Activated CD8-positive, alpha-beta T cell treated with anti-CD3 and anti-CD28 coated beads, Interleukin-2, amount 10 ng/mL, durations not matched to agents 7 days and 5 days (primary cell): ENCODE data around the gene NUP50. TPM values are rescaled to one million over a fixed set of nuclear protein-coding genes. Genes with fewer than 3 reads are reported as not detected.

ENCODE experiments used
- ATAC-seq: fragments of 150-1000 bp; cut with Tn5 transposase; one replicate; pipeline ENCODE4 v1.10.0; 2021; ENCODE audit warnings: moderate library complexity
- CTCF ChIA-PET: fragments of 350-600 bp; sonication (Branson Sonifier 250); formaldehyde crosslinking; loops from one replicate; lab custom pipeline; 2021; ENCODE audit warnings: antibody characterized with exemption; lab: Charles Lee
- POLR2A ChIA-PET: fragments of 350-600 bp; sonication (Branson Sonifier 250); formaldehyde crosslinking; loops from one replicate; lab custom pipeline; 2021; ENCODE audit warnings: antibody characterized with exemption; lab: Charles Lee
- DNase-seq: peaks from one replicate; pipeline ENCODE4 v3.0.0-alpha.2; 2020
- H3K27ac Mint-ChIP-seq: one replicate; pipeline ENCODE4 v1.8.0; 2021; ENCODE audit warnings: mild to moderate bottlenecking, mixed read lengths
- H3K27me3 Mint-ChIP-seq: one replicate; pipeline ENCODE4 v1.8.0; 2021; ENCODE audit warnings: low read depth, mixed read lengths
- H3K36me3 Mint-ChIP-seq: one replicate; pipeline ENCODE4 v1.8.0; 2021; ENCODE audit warnings: low read depth, mixed read lengths
- H3K4me1 Mint-ChIP-seq: one replicate; pipeline ENCODE4 v1.8.0; 2021; ENCODE audit warnings: low read depth, mixed read lengths
- H3K4me3 Mint-ChIP-seq: one replicate; pipeline ENCODE4 v1.8.0; 2021; ENCODE audit warnings: mild to moderate bottlenecking, mixed read lengths
- H3K9me3 Mint-ChIP-seq: one replicate; pipeline ENCODE4 v1.8.0; 2022; ENCODE audit warnings: mixed read lengths; ENCODE audit not compliant: insufficient read depth
- total RNA-seq, 2 experiments: library from RNA; stranded (reverse); gene quantifications; one replicate each; pipeline ENCODE4 v1.2.3, GENCODE V29; 2021

Gene NUP50
- total RNA-seq, 2 experiments from 2014 or later, result 161 to 167 TPM

GRCh38 chr22:45205276-45205925 lies 41.7 kb downstream of the NUP50 start:
- Mint-ChIP-seq H3K4me3 (no peak overlapping the region), H3K27me3 (no peaks in the 10 kb centered on the region), H3K4me1 (no peaks in the 10 kb centered on the region), H3K27ac (peak overlapping the region; percentile 67), H3K36me3 (peaks cover 2% of the 10 kb centered on the region), H3K9me3 (no peaks in the 10 kb centered on the region)
- ATAC-seq (no peak), DNase-seq (no peak)
- POLR2A ChIA-PET, result no interaction called here
- CTCF ChIA-PET, result no interaction called here

- POLR2A ChIA-PET, result no interaction called here
- no peaks in the 10 kb centered on the region for H3K27me3 Mint-ChIP-seq
- no peaks in the 10 kb centered on the region for H3K4me1 Mint-ChIP-seq
- H3K4me3 Mint-ChIP-seq, result no peak overlapping the region
- ATAC-seq, result no peak
- no peaks in the 10 kb centered on the region for H3K9me3 Mint-ChIP-seq
- DNase-seq, result no peak
- H3K36me3 Mint-ChIP-seq, result peaks cover 2% of the 10 kb centered on the region
- no peak overlapping the region for H3K27ac Mint-ChIP-seq
- CTCF ChIA-PET, result no interaction called here
Observed at GRCh38 chr22:45206233-45206632, 42.5 kb downstream of the NUP50 start.

GRCh38 chr22:45207533-45207932 lies 43.8 kb downstream of the NUP50 start:
- Mint-ChIP-seq H3K4me1 (no peaks in the 10 kb centered on the region), H3K36me3 (peaks cover 2% of the 10 kb centered on the region), H3K27ac (no peak overlapping the region), H3K4me3 (no peak overlapping the region), H3K9me3 (no peaks in the 10 kb centered on the region), H3K27me3 (no peaks in the 10 kb centered on the region)
- POLR2A ChIA-PET, result no interaction called here
- no peak for DNase-seq
- CTCF ChIA-PET, result interaction anchor here (1.5 kb wide), 1 partner anchor 48 kb away, joined by 7 read pairs; no protein-coding TSS in a partner anchor
- ATAC-seq, result no peak

GRCh38 chr22:45207981-45208664 lies 44.4 kb downstream of the NUP50 start:
- CTCF ChIA-PET, result interaction anchor here (1.0 to 1.9 kb wide), 4 partner anchors 35 to 106 kb away, joined by 4 to 8 read pairs (median 6); no protein-coding TSS in a partner anchor
- ATAC-seq (no peak), DNase-seq (no peak)
- Mint-ChIP-seq H3K27me3 (no peaks in the 10 kb centered on the region), H3K27ac (no peak overlapping the region), H3K4me3 (no peak overlapping the region), H3K9me3 (no peaks in the 10 kb centered on the region), H3K4me1 (no peaks in the 10 kb centered on the region), H3K36me3 (peaks cover 2% of the 10 kb centered on the region)
- POLR2A ChIA-PET, result no interaction called here

- no peaks in the 10 kb centered on the region for H3K27me3 Mint-ChIP-seq
- no peaks in the 10 kb centered on the region for H3K4me1 Mint-ChIP-seq
- ChIA-PET POLR2A (interaction anchor here (0.7 kb wide), 1 partner anchor 13 kb away, joined by 3 read pairs; no protein-coding TSS in a partner anchor), CTCF (interaction anchor here (1.0 to 1.9 kb wide), 4 partner anchors 35 to 106 kb away, joined by 4 to 8 read pairs (median 6); no protein-coding TSS in a partner anchor)
- ATAC-seq (no peak), DNase-seq (no peak)
- no peaks in the 10 kb centered on the region for H3K9me3 Mint-ChIP-seq
- H3K36me3 Mint-ChIP-seq, result peaks cover 2% of the 10 kb centered on the region
- no peak overlapping the region for H3K4me3 Mint-ChIP-seq
- no peak overlapping the region for H3K27ac Mint-ChIP-seq
Observed at GRCh38 chr22:45208696-45208992, 44.9 kb downstream of the NUP50 start.

GRCh38 chr22:45208993-45209838 lies 45.5 kb downstream of the NUP50 start:
- ChIA-PET POLR2A (interaction anchor here (0.7 kb wide), 1 partner anchor 13 kb away, joined by 3 read pairs; no protein-coding TSS in a partner anchor), CTCF (interaction anchor here (0.6 to 1.9 kb wide), 8 partner anchors 33 to 109 kb away, joined by 3 to 8 read pairs (median 4); no protein-coding TSS in a partner anchor)
- DNase-seq (no peak), ATAC-seq (peak; percentile 33)
- Mint-ChIP-seq H3K4me1 (no peaks in the 10 kb centered on the region), H3K36me3 (peaks cover 2% of the 10 kb centered on the region), H3K27ac (no peak overlapping the region), H3K27me3 (no peaks in the 10 kb centered on the region), H3K4me3 (no peak overlapping the region), H3K9me3 (no peaks in the 10 kb centered on the region)

- no peak for ATAC-seq
- H3K27me3 Mint-ChIP-seq, result no peaks in the 10 kb centered on the region
- no peak overlapping the region for H3K4me3 Mint-ChIP-seq
- CTCF ChIA-PET, result interaction anchor here (0.9 to 1.0 kb wide), 2 partner anchors 45 to 109 kb away, joined by 3 read pairs; no protein-coding TSS in a partner anchor
- DNase-seq, result no peak
- no peaks in the 10 kb centered on the region for H3K9me3 Mint-ChIP-seq
- H3K4me1 Mint-ChIP-seq, result no peaks in the 10 kb centered on the region
- POLR2A ChIA-PET, result no interaction called here
- no peak overlapping the region for H3K27ac Mint-ChIP-seq
- peaks cover 2% of the 10 kb centered on the region for H3K36me3 Mint-ChIP-seq
Observed at GRCh38 chr22:45210174-45210573, 46.4 kb downstream of the NUP50 start.

- Mint-ChIP-seq H3K27ac (no peak overlapping the region), H3K27me3 (no peaks in the 10 kb centered on the region), H3K4me3 (no peak overlapping the region), H3K4me1 (no peaks in the 10 kb centered on the region), H3K9me3 (no peaks in the 10 kb centered on the region), H3K36me3 (peaks cover 2% of the 10 kb centered on the region)
- POLR2A ChIA-PET, result no interaction called here
- ATAC-seq (no peak), DNase-seq (no peak)
- CTCF ChIA-PET, result no interaction called here
Observed at GRCh38 chr22:45210577-45210976, 46.9 kb downstream of the NUP50 start.

- H3K9me3 Mint-ChIP-seq, result no peaks in the 10 kb centered on the region
- H3K36me3 Mint-ChIP-seq, result peaks cover 2% of the 10 kb centered on the region
- no peak overlapping the region for H3K27ac Mint-ChIP-seq
- H3K4me3 Mint-ChIP-seq, result no peak overlapping the region
- no peaks in the 10 kb centered on the region for H3K4me1 Mint-ChIP-seq
- ChIA-PET POLR2A (no interaction called here), CTCF (interaction anchor here (1.5 kb wide), 1 partner anchor 108 kb away, joined by 3 read pairs; no protein-coding TSS in a partner anchor)
- ATAC-seq, result no peak
- DNase-seq, result no peak
- H3K27me3 Mint-ChIP-seq, result no peaks in the 10 kb centered on the region
Observed at GRCh38 chr22:45210991-45211390, 47.3 kb downstream of the NUP50 start.

GRCh38 chr22:45211435-45211834 lies 47.7 kb downstream of the NUP50 start:
- ChIA-PET CTCF (interaction anchor here (1.5 kb wide), 1 partner anchor 108 kb away, joined by 3 read pairs; no protein-coding TSS in a partner anchor), POLR2A (no interaction called here)
- Mint-ChIP-seq H3K27me3 (no peaks in the 10 kb centered on the region), H3K4me1 (no peaks in the 10 kb centered on the region), H3K4me3 (no peak overlapping the region), H3K9me3 (no peaks in the 10 kb centered on the region), H3K36me3 (peaks cover 2% of the 10 kb centered on the region), H3K27ac (no peak overlapping the region)
- DNase-seq (no peak), ATAC-seq (no peak)

GRCh38 chr22:45211848-45212247 lies 48.1 kb downstream of the NUP50 start:
- no peak for DNase-seq
- H3K36me3 Mint-ChIP-seq, result peaks cover 2% of the 10 kb centered on the region
- no peaks in the 10 kb centered on the region for H3K9me3 Mint-ChIP-seq
- ATAC-seq, result no peak
- no peaks in the 10 kb centered on the region for H3K4me1 Mint-ChIP-seq
- POLR2A ChIA-PET, result no interaction called here
- no peak overlapping the region for H3K4me3 Mint-ChIP-seq
- CTCF ChIA-PET, result interaction anchor here (1.5 kb wide), 1 partner anchor 109 kb away, joined by 3 read pairs; no protein-coding TSS in a partner anchor
- H3K27ac Mint-ChIP-seq, result no peak overlapping the region
- no peaks in the 10 kb centered on the region for H3K27me3 Mint-ChIP-seq
